ENCODE measurements around the gene IL6ST.

IL6ST gene

DNA sequence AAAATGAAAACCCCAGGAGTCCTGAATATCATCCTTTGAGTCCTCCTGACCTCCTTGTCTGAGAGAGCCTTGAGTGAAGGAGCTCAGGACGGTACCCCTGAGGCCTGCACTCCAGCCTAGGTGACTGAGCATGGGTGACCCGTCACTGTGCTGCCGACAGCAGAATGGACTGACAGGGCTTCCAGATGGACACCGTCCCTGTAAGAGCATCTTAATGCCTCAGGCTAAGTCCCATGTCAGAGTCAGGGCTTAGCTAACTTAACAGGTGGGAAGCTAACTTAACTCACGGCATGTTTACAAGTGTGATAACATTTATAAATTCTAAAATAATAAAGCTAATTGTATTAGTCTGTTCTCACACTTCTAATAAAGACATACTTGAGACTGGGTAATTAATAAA, 68.3 kb downstream of the IL6ST start:
- TF ChIP-seq ZBTB7A (IDR thresholded peaks at IDR 0.05; ENCODE audit: low read depth) (no peak), EP300 (IDR thresholded peaks at IDR 0.05; ENCODE audit: borderline replicate concordance) (no peak), FOXM1 (IDR thresholded peaks at IDR 0.05; ENCODE audit: borderline replicate concordance, low read depth) (no peak), RAD21 (IDR thresholded peaks at IDR 0.05; ENCODE audit: low read depth) (no peak), TEAD4 (IDR thresholded peaks at IDR 0.05) (no peak), NFIC (IDR thresholded peaks at IDR 0.05) (no peak), TCF12 (IDR thresholded peaks at IDR 0.05; ENCODE audit: low read depth) (no peak), CREB1 (IDR thresholded peaks at IDR 0.05; ENCODE audit: low read depth) (no peak)
- TF ChIP-seq, protein P1, sequence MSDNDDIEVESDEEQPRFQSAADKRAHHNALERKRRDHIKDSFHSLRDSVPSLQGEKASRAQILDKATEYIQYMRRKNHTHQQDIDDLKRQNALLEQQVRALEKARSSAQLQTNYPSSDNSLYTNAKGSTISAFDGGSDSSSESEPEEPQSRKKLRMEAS (IDR thresholded peaks at IDR 0.05): no peak

DNA sequence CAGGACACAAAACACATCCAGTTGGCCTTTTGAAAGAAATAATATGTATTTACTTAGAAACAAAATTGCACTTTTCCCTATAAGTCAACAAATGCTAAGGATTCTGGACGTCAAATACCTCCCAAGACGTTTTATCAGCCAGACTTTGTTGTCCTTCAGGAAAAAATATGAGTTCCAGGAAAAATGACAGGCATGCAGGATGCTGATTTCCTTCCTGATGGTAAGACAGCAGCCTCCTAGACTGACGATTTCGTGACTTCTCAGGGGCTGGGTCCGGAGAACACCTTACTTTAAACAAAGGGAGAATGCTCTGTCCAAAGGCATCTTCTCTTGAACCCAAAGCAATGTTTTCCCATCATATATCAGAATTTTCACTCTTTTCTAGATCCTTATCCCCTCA, 69.1 kb downstream of the IL6ST start:
- TF ChIP-seq EP300 (IDR thresholded peaks at IDR 0.05; ENCODE audit: borderline replicate concordance): no peak
- TF ChIP-seq CREB1 (IDR thresholded peaks at IDR 0.05; ENCODE audit: low read depth): no peak
- TF ChIP-seq RAD21 (IDR thresholded peaks at IDR 0.05; ENCODE audit: low read depth): no peak
- no peak for TF ChIP-seq NFIC (IDR thresholded peaks at IDR 0.05)
- TF ChIP-seq EGR1 (IDR thresholded peaks at IDR 0.05): no peak
- TF ChIP-seq, protein P2, sequence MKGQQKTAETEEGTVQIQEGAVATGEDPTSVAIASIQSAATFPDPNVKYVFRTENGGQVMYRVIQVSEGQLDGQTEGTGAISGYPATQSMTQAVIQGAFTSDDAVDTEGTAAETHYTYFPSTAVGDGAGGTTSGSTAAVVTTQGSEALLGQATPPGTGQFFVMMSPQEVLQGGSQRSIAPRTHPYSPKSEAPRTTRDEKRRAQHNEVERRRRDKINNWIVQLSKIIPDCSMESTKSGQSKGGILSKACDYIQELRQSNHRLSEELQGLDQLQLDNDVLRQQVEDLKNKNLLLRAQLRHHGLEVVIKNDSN (IDR thresholded peaks at IDR 0.05): no peak
- TF ChIP-seq ZBTB7A (IDR thresholded peaks at IDR 0.05; ENCODE audit: low read depth): no peak
- TF ChIP-seq TAF1 (IDR thresholded peaks at IDR 0.05; ENCODE audit: low read depth): no peak
- TF ChIP-seq CEBPB (IDR thresholded peaks at IDR 0.05): no peak
- no peak for TF ChIP-seq TEAD4 (IDR thresholded peaks at IDR 0.05)

- TF ChIP-seq, protein P1 (IDR thresholded peaks at IDR 0.05): no peak
- TF ChIP-seq TEAD4 (IDR thresholded peaks at IDR 0.05) (no peak), CEBPB (IDR thresholded peaks at IDR 0.05) (no peak), ZBTB7A (IDR thresholded peaks at IDR 0.05; ENCODE audit: low read depth) (no peak), FOXM1 (IDR thresholded peaks at IDR 0.05; ENCODE audit: borderline replicate concordance, low read depth) (no peak), TAF1 (IDR thresholded peaks at IDR 0.05; ENCODE audit: low read depth) (no peak), CREB1 (IDR thresholded peaks at IDR 0.05; ENCODE audit: low read depth) (no peak), REST (IDR thresholded peaks at IDR 0.05; ENCODE audit: low read depth) (no peak)
These were observed 69.6 kb downstream of the IL6ST start for GRCh38 chr5:55925181-55925580.

DNA sequence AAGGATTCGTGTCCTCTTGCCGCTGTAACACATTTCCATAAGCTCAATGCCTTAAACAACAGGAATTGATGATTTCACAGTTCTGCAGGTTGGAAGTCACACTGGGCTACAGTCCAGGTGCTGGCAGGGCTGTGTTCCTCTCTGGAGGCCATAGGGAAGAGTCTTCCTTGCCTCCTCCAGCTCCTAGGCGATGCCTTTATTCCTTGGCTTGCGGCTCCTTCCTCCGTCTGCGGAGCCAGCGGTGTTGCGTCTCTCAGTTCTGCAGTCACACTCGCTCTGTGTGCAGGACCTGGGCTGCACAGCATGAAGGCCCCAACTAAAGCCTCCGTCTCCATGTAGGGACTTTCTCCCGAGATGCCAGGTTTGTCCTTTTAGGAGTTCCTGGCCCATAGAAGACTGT, 70.0 kb downstream of the IL6ST start:
- TF ChIP-seq, protein P2 (IDR thresholded peaks at IDR 0.05): no peak
- no peak for TF ChIP-seq EP300 (IDR thresholded peaks at IDR 0.05; ENCODE audit: borderline replicate concordance)
- TF ChIP-seq, protein P1 (IDR thresholded peaks at IDR 0.05): no peak
- no peak for TF ChIP-seq RAD21 (IDR thresholded peaks at IDR 0.05; ENCODE audit: low read depth)
- TF ChIP-seq CREB1 (IDR thresholded peaks at IDR 0.05; ENCODE audit: low read depth): no peak
- no peak for TF ChIP-seq CEBPB (IDR thresholded peaks at IDR 0.05)
- no peak for TF ChIP-seq ZBTB7A (IDR thresholded peaks at IDR 0.05; ENCODE audit: low read depth)
- TF ChIP-seq FOXM1 (IDR thresholded peaks at IDR 0.05; ENCODE audit: borderline replicate concordance, low read depth): no peak
- TF ChIP-seq EGR1 (IDR thresholded peaks at IDR 0.05): no peak
- no peak for TF ChIP-seq TAF1 (IDR thresholded peaks at IDR 0.05; ENCODE audit: low read depth)

DNA sequence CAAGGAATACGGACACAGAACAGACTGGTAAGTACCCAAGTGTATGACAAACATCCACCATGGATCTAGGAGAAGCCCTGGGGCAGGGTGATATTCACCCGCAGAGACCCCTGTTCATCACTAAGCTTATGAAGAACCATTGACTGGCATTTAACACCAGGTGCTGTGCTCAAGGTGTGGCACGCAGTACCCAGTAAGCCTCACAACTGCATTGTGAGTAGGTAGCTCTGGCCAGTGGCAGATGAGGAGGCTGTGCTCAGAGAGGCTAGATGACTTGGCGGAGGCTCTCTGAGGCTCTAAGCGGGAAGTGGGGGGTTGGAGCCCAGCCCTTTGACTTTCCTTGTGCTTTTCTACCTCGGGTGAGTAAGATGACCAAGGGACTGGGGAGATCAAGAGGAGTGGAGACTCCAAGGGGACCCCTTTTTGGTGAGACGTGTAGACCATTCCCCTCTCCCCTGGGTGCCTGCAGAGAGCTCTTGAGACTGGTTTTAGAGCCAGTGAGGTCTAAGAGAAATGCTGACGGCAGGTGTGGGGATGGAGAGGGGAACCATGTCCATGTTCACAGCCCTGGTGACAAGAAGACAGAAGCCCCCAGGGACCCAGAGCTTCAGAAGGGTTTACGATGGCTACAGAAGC, 70.8 kb downstream of the IL6ST start:
- TF ChIP-seq REST (IDR thresholded peaks at IDR 0.05; ENCODE audit: low read depth) (no peak), TAF1 (IDR thresholded peaks at IDR 0.05; ENCODE audit: low read depth) (no peak), CEBPB (IDR thresholded peaks at IDR 0.05) (no peak), RAD21 (IDR thresholded peaks at IDR 0.05; ENCODE audit: low read depth) (no peak), ZBTB7A (IDR thresholded peaks at IDR 0.05; ENCODE audit: low read depth) (no peak), NFIC (IDR thresholded peaks at IDR 0.05) (no peak), FOXM1 (IDR thresholded peaks at IDR 0.05; ENCODE audit: borderline replicate concordance, low read depth) (no peak), TCF12 (IDR thresholded peaks at IDR 0.05; ENCODE audit: low read depth) (no peak), TEAD4 (IDR thresholded peaks at IDR 0.05) (no peak), EGR1 (IDR thresholded peaks at IDR 0.05) (no peak), YY1 (IDR thresholded peaks at IDR 0.05; ENCODE audit: low read depth) (no peak), EP300 (IDR thresholded peaks at IDR 0.05; ENCODE audit: borderline replicate concordance) (no peak), CREB1 (IDR thresholded peaks at IDR 0.05; ENCODE audit: low read depth) (no peak)
- TF ChIP-seq, protein P2 (IDR thresholded peaks at IDR 0.05): no peak
- TF ChIP-seq, protein P1 (IDR thresholded peaks at IDR 0.05): no peak

All from Ishikawa (cell line).